HepG2 (cell line): ENCODE results near the gene RHBDF2. TPM values are rescaled to one million over a fixed set of nuclear protein-coding genes. Genes with fewer than 3 reads are reported as not detected.

Experiments used
- ATAC-seq: fragments of 200-7000 bp; cut with Tn5 transposase; 3 replicates; pipeline ENCODE4 v1.9.1; 2020; ENCODE audit warnings: mild to moderate bottlenecking, moderate library complexity
- BruUV-seq: library from RNA; stranded (reverse); fragments of 400-500 nt; replicated peaks from 2 replicates; lab custom pipeline; 2021; lab: Mats Ljungman, UMichigan
- CTCF ChIA-PET: fragments of 300-600 bp; formaldehyde crosslinking; extraction: SDS; loops from one replicate; lab custom pipeline; 2021; ENCODE audit warnings: low total read pairs, inconsistent platforms, low intra/inter-chr PET ratio; lab: Yijun Ruan, JAX
- POLR2A ChIA-PET: fragments of 350-600 bp; sonication (Branson Sonifier 250); formaldehyde crosslinking; loops from one replicate; lab custom pipeline; 2020; ENCODE audit warnings: antibody characterized with exemption, inconsistent platforms; lab: Yijun Ruan, JAX
- DNase-seq: peaks from one replicate; pipeline ENCODE4 v3.0.0-alpha.2; 2015; ENCODE audit warnings: low spot score
- FAIRE-seq: peaks from 3 replicates; lab custom pipeline; 2011; peaks lifted over from hg19 to GRCh38; lab: Jason Lieb, UNC
- H2AFZ ChIP-seq: one replicate; pipeline ENCODE4 v1.6.1; 2011; ENCODE audit warnings: low read length, inconsistent platforms
- H3K27ac ChIP-seq: fragments of 300-600 bp; 3 replicates; pipeline ENCODE4 v1.8.0; 2011; ENCODE audit warnings: mixed run types, mild to moderate bottlenecking, mixed read lengths, low read length, inconsistent platforms; ENCODE audit not compliant: insufficient read depth; ENCODE audit errors: extremely low read length
- H3K27me3 ChIP-seq, 2 experiments: fragments of 200-600 bp in 1 of 2; 2 replicates in 1 of 2; 3 replicates in 1 of 2; pipeline versions ENCODE4 v1.6.0 to v1.8.0; 2011; ENCODE audit warnings: low read length in 2 of 2, mild to moderate bottlenecking in 2 of 2, moderate library complexity in 2 of 2, inconsistent platforms in 1 of 2; ENCODE audit not compliant: insufficient read depth in 2 of 2, control insufficient read depth in 1 of 2
- H3K36me3 ChIP-seq, 2 experiments: fragments of 200-600 bp in 1 of 2; replicated peaks in 1 of 2; 2 replicates in 1 of 2; 3 replicates in 1 of 2; pipeline versions ENCODE4 v1.5.1 to v1.8.0; 2011; ENCODE audit warnings: low read length in 2 of 2, inconsistent platforms in 1 of 2; ENCODE audit not compliant: insufficient read depth in 2 of 2, control insufficient read depth in 1 of 2
- H3K4me1 ChIP-seq: 2 replicates; pipeline ENCODE4 v1.5.1; 2012; ENCODE audit warnings: low read length, inconsistent platforms; ENCODE audit not compliant: insufficient read depth
- H3K4me2 ChIP-seq: 2 replicates; pipeline ENCODE4 v1.6.0; 2011; ENCODE audit warnings: low read depth, low read length, inconsistent platforms
- H3K4me3 ChIP-seq, 3 experiments: fragments of 200-600 bp in 1 of 3; sonication (generic), shearing (Covaris generic) in 1 of 3; replicated peaks in 1 of 3; 2 replicates each; pipeline ENCODE4 v1.5.1; 2011 to 2016; ENCODE audit warnings: low read length in 3 of 3, inconsistent platforms in 2 of 3, low read depth in 2 of 3, mild to moderate bottlenecking in 2 of 3, control low read depth in 1 of 3, mixed read lengths in 1 of 3; ENCODE audit not compliant: insufficient read depth in 1 of 3
- H3K79me2 ChIP-seq: one replicate; pipeline ENCODE4 v1.6.1; 2011; ENCODE audit warnings: low read length, inconsistent platforms; ENCODE audit not compliant: insufficient read depth
- H3K9ac ChIP-seq: 2 replicates; pipeline ENCODE4 v1.6.0; 2011; ENCODE audit warnings: mild to moderate bottlenecking, low read depth, low read length, inconsistent platforms; ENCODE audit not compliant: insufficient read depth
- H3K9me3 ChIP-seq: 2 replicates; pipeline ENCODE4 v1.5.1; 2012; ENCODE audit warnings: mild to moderate bottlenecking, low read length
- H4K20me1 ChIP-seq: 2 replicates; pipeline ENCODE4 v1.6.0; 2011; ENCODE audit warnings: inconsistent platforms, mild to moderate bottlenecking, low read length, moderate library complexity; ENCODE audit not compliant: insufficient read depth
- AHDC1 ChIP-seq: sonication (generic); formaldehyde crosslinking; IDR thresholded peaks from 2 replicates; pipeline ENCODE4 v1.5.1; 2020; ENCODE audit warnings: mild to moderate bottlenecking, missing genetic modification reagents, borderline replicate concordance
- CREM ChIP-seq, 2 experiments: sonication (generic) in 1 of 2; formaldehyde crosslinking in 1 of 2; IDR thresholded peaks; 2 replicates each; pipeline versions ENCODE4 v1.4.0 to v1.6.1; 2016 to 2020; ENCODE audit warnings: antibody characterized with exemption in 1 of 2, mild to moderate bottlenecking in 1 of 2, missing genetic modification reagents in 1 of 2
- ETV5 ChIP-seq: IDR thresholded peaks from 2 replicates; pipeline ENCODE4 v1.6.1; 2018; ENCODE audit warnings: missing biosample characterization, missing genetic modification reagents, inconsistent platforms, borderline replicate concordance
- FOXA3 ChIP-seq: IDR thresholded peaks from 2 replicates; pipeline ENCODE4 v1.6.1; 2016; ENCODE audit warnings: missing genetic modification reagents, missing compliant biosample characterization
- PAX8 ChIP-seq: sonication (generic); formaldehyde crosslinking; IDR thresholded peaks from 2 replicates; pipeline ENCODE4 v1.8.0; 2022; ENCODE audit warnings: mild to moderate bottlenecking, missing genetic modification reagents, borderline replicate concordance
- RXRB ChIP-seq: IDR thresholded peaks from 2 replicates; pipeline ENCODE4 v1.6.1; 2016; ENCODE audit warnings: borderline replicate concordance, missing genetic modification reagents, missing compliant biosample characterization
- SIX1 ChIP-seq: sonication (generic); formaldehyde crosslinking; IDR thresholded peaks from 2 replicates; pipeline ENCODE4 v1.4.0; 2020; ENCODE audit warnings: missing genetic modification reagents, borderline replicate concordance
- TSC22D2 ChIP-seq: sonication (generic); formaldehyde crosslinking; IDR thresholded peaks from 2 replicates; pipeline ENCODE4 v1.5.1; 2020; ENCODE audit warnings: missing genetic modification reagents, mild to moderate bottlenecking, borderline replicate concordance
- ZFP90 ChIP-seq: sonication (generic); formaldehyde crosslinking; IDR thresholded peaks from 2 replicates; pipeline ENCODE4 v1.8.0; 2022; ENCODE audit warnings: missing genetic modification reagents, mild to moderate bottlenecking, inconsistent platforms, borderline replicate concordance
- ZNF281 ChIP-seq: sonication (generic); formaldehyde crosslinking; IDR thresholded peaks from 2 replicates; pipeline ENCODE4 v1.4.0; 2020; ENCODE audit warnings: missing genetic modification reagents, borderline replicate concordance
- ZNF569 ChIP-seq: sonication (generic); formaldehyde crosslinking; IDR thresholded peaks from 2 replicates; pipeline ENCODE4 v1.5.0; 2020; ENCODE audit warnings: mild to moderate bottlenecking, missing genetic modification reagents, moderate library complexity, borderline replicate concordance
- ZNF746 ChIP-seq: sonication (generic); formaldehyde crosslinking; IDR thresholded peaks from 2 replicates; pipeline ENCODE4 v1.8.0; 2022; ENCODE audit warnings: mild to moderate bottlenecking, missing genetic modification reagents
- ZNF766 ChIP-seq: sonication (generic); formaldehyde crosslinking; IDR thresholded peaks from 2 replicates; pipeline ENCODE4 v1.5.0; 2020; ENCODE audit warnings: missing genetic modification reagents, borderline replicate concordance
- WGBS: methylation state at CpG from one replicate; pipeline ENCODE4 v1.1.6; 2017; ENCODE audit warnings: low lambda C conversion rate; 5-methylcytosine and 5-hydroxymethylcytosine counted together
- in situ Hi-C: cut with HindIII; loops from 2 replicates; pipeline ENCODE4 v1.10.0; 2017; ENCODE audit warnings: low pct_unique_long_range_greater_than_20kb; ENCODE audit not compliant: extremely low pct_ligation_motif_present
- intact Hi-C: fragments of 100-400 bp; cut with micrococcal nuclease; formaldehyde crosslinking; loops from one replicate; pipeline ENCODE4 v1.10.0; 2022; ENCODE audit not compliant: unreplicated experiment
- polyA plus RNA-seq, 8 experiments: library from polyadenylated mRNA; depleted of rRNA in 3 of 8; stranded (reverse) in 7 of 8; unstranded in 1 of 8; fragments of >200 nt; fragmentation: Illumina TruSeq in 4 of 8; extraction: Trizol in 4 of 8; gene quantifications; 2 replicates each; pipeline versions ENCODE4 v1.2.1 to v1.2.3, GENCODE V29; 2011 to 2016; ENCODE audit warnings: low read depth in 4 of 8, missing spikeins in 1 of 8, mixed read lengths in 1 of 8; ENCODE audit not compliant: insufficient read depth in 1 of 8
- total RNA-seq, 5 experiments: library from RNA; depleted of rRNA; stranded (reverse); fragments of >200 nt; fragmentation: Illumina TruSeq; extraction: Trizol; gene quantifications; 2 replicates each; pipeline ENCODE4 v1.2.3, GENCODE V29; 2016; ENCODE audit warnings: low read depth in 1 of 5
- TF ChIP-seq, protein P1 (sequence below): sonication (generic); formaldehyde crosslinking; IDR thresholded peaks from 2 replicates; pipeline ENCODE4 v1.5.1; 2020; ENCODE audit warnings: mild to moderate bottlenecking, missing genetic modification reagents, moderate library complexity

Gene RHBDF2
- total and polyA plus RNA-seq, 2 of the 13 experiments (the other 11 are each of a cell fraction or from before 2014, with no cell fraction given), result 7.8 to 24.2 TPM

GRCh38 chr17:76492989-76493501 is 8.2 kb downstream of the RHBDF2 start:
- CTCF ChIA-PET, result no interaction called here
- H2AFZ ChIP-seq, result no peak overlapping the region
- BruUV-seq, result no TSS peak
- in situ Hi-C loops (no loop called here), intact Hi-C loops (no loop called here)
- FAIRE-seq, result no peak
- H3K9me3 ChIP-seq, result no peaks in the 10 kb centered on the region
- ATAC-seq, result peak; percentile 28
- no peak for DNase-seq
- peak overlapping the region; percentile 72 for H3K4me2 ChIP-seq
- WGBS, result 12% methylated on average over 15 of the region's 15 CpGs
- no peaks in the 10 kb centered on the region for H3K27me3 ChIP-seq
- POLR2A ChIA-PET, result interaction anchor here (0.9 to 12.2 kb wide), 9 partner anchors 7 to 178 kb away, joined by 3 to 252 read pairs (median 3); partner anchors contain the start of genes PRPSAP1 and RHBDF2
- H3K4me1 ChIP-seq, result peaks cover 73% of the 10 kb centered on the region
- peak overlapping the region; percentile 43 for H3K9ac ChIP-seq
- peaks cover 10% of the 10 kb centered on the region for H3K79me2 ChIP-seq
- H3K27ac ChIP-seq, result no peak overlapping the region
- 0 out of 5 replicates have a peak, but pooled peaks cover 0 to 1% of the 10 kb centered on the region in 2 experiments for H3K36me3 ChIP-seq
- peak overlapping the region; percentile 1 to 47 (median 9); a peak in 2 of 6 replicates for H3K4me3 ChIP-seq
- peaks cover 38% of the 10 kb centered on the region; the same call in 1 of the 2 replicates for H4K20me1 ChIP-seq
- TF ChIP-seq, protein P1, sequence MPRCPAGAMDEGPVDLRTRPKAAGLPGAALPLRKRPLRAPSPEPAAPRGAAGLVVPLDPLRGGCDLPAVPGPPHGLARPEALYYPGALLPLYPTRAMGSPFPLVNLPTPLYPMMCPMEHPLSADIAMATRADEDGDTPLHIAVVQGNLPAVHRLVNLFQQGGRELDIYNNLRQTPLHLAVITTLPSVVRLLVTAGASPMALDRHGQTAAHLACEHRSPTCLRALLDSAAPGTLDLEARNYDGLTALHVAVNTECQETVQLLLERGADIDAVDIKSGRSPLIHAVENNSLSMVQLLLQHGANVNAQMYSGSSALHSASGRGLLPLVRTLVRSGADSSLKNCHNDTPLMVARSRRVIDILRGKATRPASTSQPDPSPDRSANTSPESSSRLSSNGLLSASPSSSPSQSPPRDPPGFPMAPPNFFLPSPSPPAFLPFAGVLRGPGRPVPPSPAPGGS, result no peak
- TF ChIP-seq ZNF766 (CRISPR knock-in tag) (no peak), SIX1 (CRISPR knock-in tag) (no peak), ZNF746 (CRISPR knock-in tag) (no peak), RXRB (no peak), PAX8 (CRISPR knock-in tag) (no peak), TSC22D2 (0 out of 2 replicates have a peak, but pooled peaks have one; percentile 17), ZFP90 (CRISPR knock-in tag) (no peak), FOXA3 (CRISPR knock-in tag) (no peak), ZNF281 (CRISPR knock-in tag) (no peak), AHDC1 (CRISPR knock-in tag) (no peak), ZNF569 (0 out of 2 replicates have a peak, but pooled peaks have one; percentile 32), ETV5 (CRISPR knock-in tag) (peak; percentile 81), CREM (IDR thresholded peaks at IDR 0.05) (no peak), CREM (CRISPR knock-in tag; IDR thresholded peaks at IDR 0.05) (no peak)
